Right lobe of liver (tissue), 6 donors: ENCODE results near the gene FEN1. TPM values are rescaled to one million over a fixed set of nuclear protein-coding genes. Genes with fewer than 3 reads are reported as not detected.

ENCODE experiments used
- ATAC-seq, 4 donors: fragments of 200-7000 bp; cut with Tn5 transposase; one replicate each; pipeline ENCODE4 v1.9.1; 2020; ENCODE audit warnings: mild to moderate bottlenecking in 4 of 4, moderate library complexity in 4 of 4
- DNase-seq, 3 donors: peaks; one replicate each; pipeline ENCODE4 v3.0.0-alpha.2; 2020
- H3K27ac ChIP-seq, 3 donors: fragments of 200-600 bp; one replicate each; pipeline ENCODE4 v1.8.0; 2022
- H3K27me3 ChIP-seq, 2 donors: fragments of 200-600 bp; one replicate each; pipeline ENCODE4 v1.8.0; 2022
- H3K36me3 ChIP-seq, 4 donors: fragments of 200-600 bp; sonication (generic) in 1 of 4; one replicate each; pipeline versions ENCODE4 v1.5.1 to v1.8.0; 2017 to 2022; ENCODE audit warnings: control low read depth in 1 of 4
- H3K4me1 ChIP-seq, 4 donors: fragments of 200-600 bp; sonication (generic) in 1 of 4; one replicate each; pipeline versions ENCODE4 v1.5.1 to v1.8.0; 2017 to 2022; ENCODE audit warnings: control low read depth in 1 of 4
- H3K4me3 ChIP-seq, 3 donors: fragments of 200-600 bp; one replicate each; pipeline ENCODE4 v1.8.0; 2022
- H3K9me3 ChIP-seq, 4 donors: fragments of 200-600 bp; sonication (generic) in 1 of 4; one replicate each; pipeline versions ENCODE4 v1.5.1 to v1.8.0; 2017 to 2022; ENCODE audit warnings: control low read depth in 1 of 4
- CTCF ChIP-seq, 4 donors: fragments of 200-600 bp in 3 of 4; fragments of 450-650 bp in 1 of 4; IDR thresholded peaks; one replicate each; pipeline versions ENCODE4 v1.5.1 to v1.8.0; 2016 to 2022; ENCODE audit warnings: antibody characterized with exemption in 4 of 4, mild to moderate bottlenecking in 2 of 4
- POLR2A ChIP-seq: fragments of 450-650 bp; IDR thresholded peaks from one replicate; pipeline ENCODE4 v1.6.1; 2017; ENCODE audit warnings: antibody characterized with exemption, mild to moderate bottlenecking
- WGBS: methylation state at CpG from one replicate; pipeline ENCODE4 v1.1.6; 2018; ENCODE audit warnings: low coverage, low lambda C conversion rate; ENCODE audit not compliant: insufficient coverage; ENCODE audit errors: missing lambda C conversion rate; 5-methylcytosine and 5-hydroxymethylcytosine counted together
- intact Hi-C, 2 donors: fragments of 100-400 bp; cut with DNase I; formaldehyde crosslinking; loops; one replicate each; pipeline versions ENCODE4 v1.11.2 to v1.14.1; 2022
- total RNA-seq, 6 experiments: library from RNA; depleted of rRNA in 2 of 6; stranded (reverse); fragments of >200 nt in 2 of 6; fragmentation: NEBNext Ultra II Directional in 3 of 6; extraction: Animal tissue kit (Norgen Biotek cat#: 25700) in 3 of 6; gene quantifications; one replicate each; pipeline versions ENCODE4 v1.1.0 to v1.2.4, GENCODE V29; 2016 to 2023
- donor health status: DM: no; HTN: yes; CAD: no.
- donor health status: DM: no; HTN: no; CAD: no.
- donor health status: DM: no; HTN: no; CAD: no.
- donor health status: DM: no; HTN: yes; CAD: no.
- donor health status: DM: no; HTN: yes; CAD: no.

The FEN1 gene
- total RNA-seq, 6 experiments from 2014 or later: 4.0 to 13.3 (median 5.4) TPM

GRCh38 chr11:61805146-61805545 lies 12.4 kb downstream of the FEN1 start:
- TF ChIP-seq POLR2A (no peak), CTCF (IDR thresholded peaks at IDR 0.05) (no peak)
- no peak overlapping the region for H3K27ac ChIP-seq
- no peak overlapping the region for H3K4me3 ChIP-seq
- ATAC-seq (no peak), DNase-seq (peak in 1 of 3 donors; percentile 14)
- peaks cover 0 to 22% (median 3%) of the 10 kb centered on the region in 4 donors for H3K36me3 ChIP-seq
- H3K9me3 ChIP-seq: no peaks in the 10 kb centered on the region
- intact Hi-C loops: loop anchor here (10.0 kb wide), 2 partner anchors 80 to 90 kb away; partner anchors contain the start of gene FADS3 (in 1 of the 2)
- 83% methylated on average over 1 of the region's 1 CpG for WGBS
- H3K4me1 ChIP-seq: no peaks in the 10 kb centered on the region
- H3K27me3 ChIP-seq: no peaks in the 10 kb centered on the region

GRCh38 chr11:61806785-61807184 lies 14.1 kb downstream of the FEN1 start:
- intact Hi-C loops: loop anchor here (10.0 kb wide), 2 partner anchors 78 to 88 kb away; partner anchors contain the start of gene FADS3 (in 1 of the 2)
- ATAC-seq: no peak
- H3K27me3 ChIP-seq: no peaks in the 10 kb centered on the region
- no peak overlapping the region for H3K4me3 ChIP-seq
- H3K36me3 ChIP-seq: peaks cover 0 to 31% (median 7%) of the 10 kb centered on the region in 4 donors
- no peaks in the 10 kb centered on the region for H3K4me1 ChIP-seq
- H3K27ac ChIP-seq: no peak overlapping the region
- no peak for DNase-seq
- TF ChIP-seq POLR2A (no peak), CTCF (IDR thresholded peaks at IDR 0.05) (no peak)
- no peaks in the 10 kb centered on the region for H3K9me3 ChIP-seq
- 78% methylated on average over 5 of the region's 5 CpGs for WGBS

- intact Hi-C loops: no loop called here
- DNase-seq (no peak), ATAC-seq (no peak)
- Histone ChIP-seq H3K27ac (no peak overlapping the region), H3K27me3 (no peaks in the 10 kb centered on the region), H3K4me3 (no peak overlapping the region), H3K4me1 (no peaks in the 10 kb centered on the region), H3K9me3 (no peaks in the 10 kb centered on the region), H3K36me3 (peaks cover 0 to 27% (median 10%) of the 10 kb centered on the region in 4 donors)
- WGBS: 91% methylated on average over 3 of the region's 8 CpGs
- TF ChIP-seq POLR2A (no peak), CTCF (IDR thresholded peaks at IDR 0.05) (no peak)
These were observed 18.0 kb downstream of the FEN1 start for GRCh38 chr11:61810671-61811175.

- H3K36me3 ChIP-seq: peaks cover 0 to 27% (median 10%) of the 10 kb centered on the region in 4 donors
- no peak overlapping the region for H3K4me3 ChIP-seq
- DNase-seq: no peak
- H3K9me3 ChIP-seq: no peaks in the 10 kb centered on the region
- no peak for ATAC-seq
- 55% methylated on average over 5 of the region's 5 CpGs for WGBS
- TF ChIP-seq POLR2A (no peak), CTCF (IDR thresholded peaks at IDR 0.05) (no peak)
- H3K27ac ChIP-seq: no peak overlapping the region
- no peaks in the 10 kb centered on the region for H3K4me1 ChIP-seq
- intact Hi-C loops: no loop called here
- no peaks in the 10 kb centered on the region for H3K27me3 ChIP-seq
These were observed 19.1 kb downstream of the FEN1 start for GRCh38 chr11:61811831-61812230.
